GM18870 (cell line): Measurements from ENCODE around the gene SMIM28.

ENCODE experiments used
- ATAC-seq: cut with Tn5 transposase; IDR thresholded peaks from one replicate; pipeline ENCODE4 v1.9.1; 2021; ENCODE audit warnings: moderate library complexity; ENCODE audit not compliant: unreplicated experiment

Gene SMIM28

GRCh38 chr6:138427701-138428100 lies 50.0 kb downstream of the SMIM28 start:
- ATAC-seq, result no peak

- ATAC-seq, result no peak
Observed at GRCh38 chr6:138428944-138429598, 51.4 kb downstream of the SMIM28 start.

- no peak for ATAC-seq
Observed at GRCh38 chr6:138429761-138430160, 52.1 kb downstream of the SMIM28 start.

GRCh38 chr6:138430361-138431145 lies 52.8 kb downstream of the SMIM28 start:
- ATAC-seq, result no peak

- ATAC-seq, result no peak
Observed at GRCh38 chr6:138431256-138432062, 53.8 kb downstream of the SMIM28 start.

- no peak for ATAC-seq
Observed at GRCh38 chr6:138432063-138432356, 54.3 kb downstream of the SMIM28 start.
